H1 (cell line): ENCODE measurements around the gene TJP2. TPM values are rescaled to one million over a fixed set of nuclear protein-coding genes. Genes with fewer than 3 reads are reported as not detected.

Experiments used
- CTCF ChIP-seq, 3 experiments: IDR thresholded peaks; 1 replicate in 2 of 3; 2 replicates in 1 of 3; pipeline versions ENCODE4 v1.5.1 to v1.6.1; 2011; ENCODE audit warnings: low read length in 3 of 3, mild to moderate bottlenecking in 3 of 3, inconsistent platforms in 2 of 3, low read depth in 1 of 3, moderate library complexity in 1 of 3; ENCODE audit not compliant: insufficient read depth in 1 of 3; ENCODE audit errors: control extremely low read depth in 1 of 3
- EZH2 ChIP-seq: fragments of 200-600 bp; sonication (generic); IDR thresholded peaks from 2 replicates; pipeline ENCODE4 v1.7.1; 2012; ENCODE audit warnings: low read depth, mild to moderate bottlenecking, moderate library complexity, low read length, inconsistent platforms; ENCODE audit not compliant: severe bottlenecking
- GABPA ChIP-seq: IDR thresholded peaks from 2 replicates; pipeline ENCODE4 v1.6.1; 2011; ENCODE audit warnings: mild to moderate bottlenecking, low read length, moderate library complexity, borderline replicate concordance; ENCODE audit not compliant: insufficient read depth
- KDM1A ChIP-seq: fragments of 200-600, 300-600 bp; sonication (generic); IDR thresholded peaks from 2 replicates; pipeline ENCODE4 v1.7.1; 2016; ENCODE audit warnings: mild to moderate bottlenecking, low read length, borderline replicate concordance
- RNF2 ChIP-seq: fragments of 200-900, 300-1000 bp; sonication (generic); IDR thresholded peaks from 2 replicates; pipeline ENCODE4 v1.7.1; 2016; ENCODE audit warnings: borderline replicate concordance, low read depth, mild to moderate bottlenecking, antibody characterized with exemption, low read length; ENCODE audit not compliant: poor library complexity, severe bottlenecking; ENCODE audit errors: missing control alignments
- TCF12 ChIP-seq: IDR thresholded peaks from 2 replicates; pipeline ENCODE4 v1.6.1; 2011; ENCODE audit warnings: low read depth, mild to moderate bottlenecking, low read length
- YY1 ChIP-seq: IDR thresholded peaks from 2 replicates; pipeline ENCODE4 v1.6.1; 2011; ENCODE audit warnings: low read depth, mild to moderate bottlenecking, low read length
- polyA plus RNA-seq, 7 experiments: library from polyadenylated mRNA; depleted of rRNA in 3 of 7; stranded (reverse) in 5 of 7; unstranded in 2 of 7; fragments of >200 nt in 5 of 7; fragments of 200-250 nt in 2 of 7; gene quantifications; 1 replicate in 5 of 7; 2 replicates in 1 of 7; 4 replicates in 1 of 7; pipeline versions ENCODE4 v1.2.1 to v1.2.3, GENCODE V29; 2011 to 2013; ENCODE audit warnings: missing spikeins in 2 of 7, mixed read lengths in 2 of 7
- total RNA-seq: library from RNA; stranded (reverse); fragmentation: NEBNext Ultra II Directional; extraction: Animal tissue kit (Norgen Biotek cat#: 25700); gene quantifications from 2 replicates; pipeline ENCODE4 v1.2.1, GENCODE V29; 2021
- TF ChIP-seq, protein P1 (sequence below): fragments of 300-600 bp; sonication (generic); IDR thresholded peaks from 2 replicates; pipeline ENCODE4 v1.7.1; 2012; ENCODE audit warnings: low read length, moderate library complexity, mild to moderate bottlenecking, inconsistent platforms; ENCODE audit not compliant: insufficient replicate concordance

Gene TJP2
- total and polyA plus RNA-seq, 2 of the 8 experiments (the other 6 are each of a cell fraction or from before 2014, with no cell fraction given) = 54.9 to 137 TPM

- TF ChIP-seq, protein P1, sequence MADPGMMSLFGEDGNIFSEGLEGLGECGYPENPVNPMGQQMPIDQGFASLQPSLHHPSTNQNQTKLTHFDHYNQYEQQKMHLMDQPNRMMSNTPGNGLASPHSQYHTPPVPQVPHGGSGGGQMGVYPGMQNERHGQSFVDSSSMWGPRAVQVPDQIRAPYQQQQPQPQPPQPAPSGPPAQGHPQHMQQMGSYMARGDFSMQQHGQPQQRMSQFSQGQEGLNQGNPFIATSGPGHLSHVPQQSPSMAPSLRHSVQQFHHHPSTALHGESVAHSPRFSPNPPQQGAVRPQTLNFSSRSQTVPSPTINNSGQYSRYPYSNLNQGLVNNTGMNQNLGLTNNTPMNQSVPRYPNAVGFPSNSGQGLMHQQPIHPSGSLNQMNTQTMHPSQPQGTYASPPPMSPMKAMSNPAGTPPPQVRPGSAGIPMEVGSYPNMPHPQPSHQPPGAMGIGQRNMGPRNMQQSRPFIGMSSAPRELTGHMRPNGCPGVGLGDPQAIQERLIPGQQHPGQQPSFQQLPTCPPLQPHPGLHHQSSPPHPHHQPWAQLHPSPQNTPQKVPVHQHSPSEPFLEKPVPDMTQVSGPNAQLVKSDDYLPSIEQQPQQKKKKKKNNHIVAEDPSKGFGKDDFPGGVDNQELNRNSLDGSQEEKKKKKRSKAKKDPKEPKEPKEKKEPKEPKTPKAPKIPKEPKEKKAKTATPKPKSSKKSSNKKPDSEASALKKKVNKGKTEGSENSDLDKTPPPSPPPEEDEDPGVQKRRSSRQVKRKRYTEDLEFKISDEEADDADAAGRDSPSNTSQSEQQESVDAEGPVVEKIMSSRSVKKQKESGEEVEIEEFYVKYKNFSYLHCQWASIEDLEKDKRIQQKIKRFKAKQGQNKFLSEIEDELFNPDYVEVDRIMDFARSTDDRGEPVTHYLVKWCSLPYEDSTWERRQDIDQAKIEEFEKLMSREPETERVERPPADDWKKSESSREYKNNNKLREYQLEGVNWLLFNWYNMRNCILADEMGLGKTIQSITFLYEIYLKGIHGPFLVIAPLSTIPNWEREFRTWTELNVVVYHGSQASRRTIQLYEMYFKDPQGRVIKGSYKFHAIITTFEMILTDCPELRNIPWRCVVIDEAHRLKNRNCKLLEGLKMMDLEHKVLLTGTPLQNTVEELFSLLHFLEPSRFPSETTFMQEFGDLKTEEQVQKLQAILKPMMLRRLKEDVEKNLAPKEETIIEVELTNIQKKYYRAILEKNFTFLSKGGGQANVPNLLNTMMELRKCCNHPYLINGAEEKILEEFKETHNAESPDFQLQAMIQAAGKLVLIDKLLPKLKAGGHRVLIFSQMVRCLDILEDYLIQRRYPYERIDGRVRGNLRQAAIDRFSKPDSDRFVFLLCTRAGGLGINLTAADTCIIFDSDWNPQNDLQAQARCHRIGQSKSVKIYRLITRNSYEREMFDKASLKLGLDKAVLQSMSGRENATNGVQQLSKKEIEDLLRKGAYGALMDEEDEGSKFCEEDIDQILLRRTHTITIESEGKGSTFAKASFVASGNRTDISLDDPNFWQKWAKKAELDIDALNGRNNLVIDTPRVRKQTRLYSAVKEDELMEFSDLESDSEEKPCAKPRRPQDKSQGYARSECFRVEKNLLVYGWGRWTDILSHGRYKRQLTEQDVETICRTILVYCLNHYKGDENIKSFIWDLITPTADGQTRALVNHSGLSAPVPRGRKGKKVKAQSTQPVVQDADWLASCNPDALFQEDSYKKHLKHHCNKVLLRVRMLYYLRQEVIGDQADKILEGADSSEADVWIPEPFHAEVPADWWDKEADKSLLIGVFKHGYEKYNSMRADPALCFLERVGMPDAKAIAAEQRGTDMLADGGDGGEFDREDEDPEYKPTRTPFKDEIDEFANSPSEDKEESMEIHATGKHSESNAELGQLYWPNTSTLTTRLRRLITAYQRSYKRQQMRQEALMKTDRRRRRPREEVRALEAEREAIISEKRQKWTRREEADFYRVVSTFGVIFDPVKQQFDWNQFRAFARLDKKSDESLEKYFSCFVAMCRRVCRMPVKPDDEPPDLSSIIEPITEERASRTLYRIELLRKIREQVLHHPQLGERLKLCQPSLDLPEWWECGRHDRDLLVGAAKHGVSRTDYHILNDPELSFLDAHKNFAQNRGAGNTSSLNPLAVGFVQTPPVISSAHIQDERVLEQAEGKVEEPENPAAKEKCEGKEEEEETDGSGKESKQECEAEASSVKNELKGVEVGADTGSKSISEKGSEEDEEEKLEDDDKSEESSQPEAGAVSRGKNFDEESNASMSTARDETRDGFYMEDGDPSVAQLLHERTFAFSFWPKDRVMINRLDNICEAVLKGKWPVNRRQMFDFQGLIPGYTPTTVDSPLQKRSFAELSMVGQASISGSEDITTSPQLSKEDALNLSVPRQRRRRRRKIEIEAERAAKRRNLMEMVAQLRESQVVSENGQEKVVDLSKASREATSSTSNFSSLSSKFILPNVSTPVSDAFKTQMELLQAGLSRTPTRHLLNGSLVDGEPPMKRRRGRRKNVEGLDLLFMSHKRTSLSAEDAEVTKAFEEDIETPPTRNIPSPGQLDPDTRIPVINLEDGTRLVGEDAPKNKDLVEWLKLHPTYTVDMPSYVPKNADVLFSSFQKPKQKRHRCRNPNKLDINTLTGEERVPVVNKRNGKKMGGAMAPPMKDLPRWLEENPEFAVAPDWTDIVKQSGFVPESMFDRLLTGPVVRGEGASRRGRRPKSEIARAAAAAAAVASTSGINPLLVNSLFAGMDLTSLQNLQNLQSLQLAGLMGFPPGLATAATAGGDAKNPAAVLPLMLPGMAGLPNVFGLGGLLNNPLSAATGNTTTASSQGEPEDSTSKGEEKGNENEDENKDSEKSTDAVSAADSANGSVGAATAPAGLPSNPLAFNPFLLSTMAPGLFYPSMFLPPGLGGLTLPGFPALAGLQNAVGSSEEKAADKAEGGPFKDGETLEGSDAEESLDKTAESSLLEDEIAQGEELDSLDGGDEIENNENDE = no peak
- TF ChIP-seq KDM1A (no peak), EZH2 (no peak), YY1 (no peak), CTCF (IDR thresholded peaks at IDR 0.05; ENCODE audit: control extremely low read depth in 1 of 3, insufficient read depth in 1 of 3, low read depth in 1 of 3, low read length in 3 of 3) (no peak), GABPA (no peak), RNF2 (no peak), TCF12 (no peak)
These were observed 125.7 kb downstream of the TJP2 start (continued) for GRCh38 chr9:69299826-69300225.
